Measurements from ENCODE around the gene CHRDL2. TPM values are rescaled to one million over a fixed set of nuclear protein-coding genes. Genes with fewer than 3 reads are reported as not detected.
A peak's percentile ranks its signal among the peaks of the same experiment; 100 is the strongest.

Gene CHRDL2
- total RNA-seq, 1 experiment from 2014 or later = 0.37 TPM

GRCh38 chr11:74749127-74749964 lies 18.1 kb upstream of the CHRDL2 start:
- peaks cover 30% of the 10 kb centered on the region for H3K4me1 Mint-ChIP-seq
- TF ChIP-seq NR2C2 (CRISPR knock-in tag; IDR thresholded peaks at IDR 0.05) (peak; percentile 58; the same call in 1 of the 2 replicates), ETV6 (CRISPR knock-in tag; IDR thresholded peaks at IDR 0.05) (peak; percentile 57; the same call in 1 of the 2 replicates), TCF7 (CRISPR knock-in tag; IDR thresholded peaks at IDR 0.05; ENCODE audit: low read depth) (peak; percentile 69; the same call in 1 of the 2 replicates), NFE2L1 (CRISPR knock-in tag; IDR thresholded peaks at IDR 0.05) (0 out of 2 replicates have a peak, but pooled peaks have one; percentile 58), MYBL2 (CRISPR knock-in tag; IDR thresholded peaks at IDR 0.05) (peak; percentile 45; the same call in 1 of the 2 replicates), CREB1 (CRISPR knock-in tag; IDR thresholded peaks at IDR 0.05) (no peak), NR1H2 (CRISPR knock-in tag; IDR thresholded peaks at IDR 0.05) (peak; percentile 65; the same call in 1 of the 2 replicates), FOXK1 (CRISPR knock-in tag; IDR thresholded peaks at IDR 0.05) (peak; percentile 33; the same call in 1 of the 2 replicates), JAZF1 (CRISPR knock-in tag; IDR thresholded peaks at IDR 0.05) (no peak), FOXP1 (CRISPR knock-in tag; IDR thresholded peaks at IDR 0.05; ENCODE audit: borderline replicate concordance) (peak; percentile 89), IRF2 (CRISPR knock-in tag; IDR thresholded peaks at IDR 0.05; ENCODE audit: borderline replicate concordance, low read depth) (0 out of 2 replicates have a peak, but pooled peaks have one; percentile 45), ZNF281 (CRISPR knock-in tag; IDR thresholded peaks at IDR 0.05) (0 out of 2 replicates have a peak, but pooled peaks have one; percentile 38), KAT7 (CRISPR knock-in tag; IDR thresholded peaks at IDR 0.05; ENCODE audit: borderline replicate concordance) (0 out of 2 replicates have a peak, but pooled peaks have one; percentile 66), ZNF219 (CRISPR knock-in tag; IDR thresholded peaks at IDR 0.05; ENCODE audit: borderline replicate concordance) (peak; percentile 25; the same call in 1 of the 2 replicates), USF1 (CRISPR knock-in tag; IDR thresholded peaks at IDR 0.05) (peak; percentile 36; the same call in 1 of the 2 replicates), HMGA2 (CRISPR knock-in tag; IDR thresholded peaks at IDR 0.05) (no peak), ZNF416 (CRISPR knock-in tag; IDR thresholded peaks at IDR 0.05) (no peak), ZNF671 (CRISPR knock-in tag; IDR thresholded peaks at IDR 0.05) (peak; percentile 51; the same call in 1 of the 2 replicates), TEAD4 (CRISPR knock-in tag; IDR thresholded peaks at IDR 0.05) (0 out of 2 replicates have a peak, but pooled peaks have one; percentile 33), TP53 (CRISPR knock-in tag; IDR thresholded peaks at IDR 0.05) (0 out of 2 replicates have a peak, but pooled peaks have one; percentile 57), GABPB1 (CRISPR knock-in tag; IDR thresholded peaks at IDR 0.05) (no peak)
- TF ChIP-seq, protein P1, sequence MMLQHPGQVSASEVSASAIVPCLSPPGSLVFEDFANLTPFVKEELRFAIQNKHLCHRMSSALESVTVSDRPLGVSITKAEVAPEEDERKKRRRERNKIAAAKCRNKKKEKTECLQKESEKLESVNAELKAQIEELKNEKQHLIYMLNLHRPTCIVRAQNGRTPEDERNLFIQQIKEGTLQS (CRISPR knock-in tag; conservative IDR thresholded peaks at IDR 0.05) = peak; percentile 46; the same call in 1 of the 2 replicates
- TF ChIP-seq, protein P2, sequence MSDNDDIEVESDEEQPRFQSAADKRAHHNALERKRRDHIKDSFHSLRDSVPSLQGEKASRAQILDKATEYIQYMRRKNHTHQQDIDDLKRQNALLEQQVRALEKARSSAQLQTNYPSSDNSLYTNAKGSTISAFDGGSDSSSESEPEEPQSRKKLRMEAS (CRISPR knock-in tag; IDR thresholded peaks at IDR 0.05) = peak; percentile 65; the same call in 1 of the 2 replicates

More at GRCh38 chr11:74749127-74749964, 18.1 kb upstream of the CHRDL2 start:
- CTCF ChIA-PET = interaction anchor here (1.0 to 2.8 kb wide), 4 partner anchors 9 to 48 kb away, joined by 3 to 19 read pairs (median 8); no protein-coding TSS in a partner anchor
- POLR2A ChIA-PET = interaction anchor here (0.6 to 1.5 kb wide), 5 partner anchors 18 to 869 kb away, joined by 3 to 8 read pairs (median 3); partner anchors contain the start of gene CHRDL2
- H3K27me3 Mint-ChIP-seq (ENCODE audit: low read depth) = peaks cover 9% of the 10 kb centered on the region
- ATAC-seq = peak; percentile 50
- DNase-seq (ENCODE audit: low spot score) = peak; percentile 62
- peak overlapping the region; percentile 82 for H3K4me3 Mint-ChIP-seq
- H3K27ac Mint-ChIP-seq = peak overlapping the region; percentile 51; the same call in 1 of the 2 replicates
- no peaks in the 10 kb centered on the region for H3K9me3 Mint-ChIP-seq
- H3K36me3 Mint-ChIP-seq = no peaks in the 10 kb centered on the region

Data from WTC11 (cell line).